Measurements from ENCODE around the gene FTMT.

- TF ChIP-seq POLR2AphosphoS5 (IDR thresholded peaks at IDR 0.05; ENCODE audit: low read depth, low read length) (no peak), POLR2A (IDR thresholded peaks at IDR 0.05; ENCODE audit: low read depth, low read length) (no peak)
These were observed 2.2 kb downstream of the FTMT start for GRCh38 chr5:121853850-121854249.

All from GM12892 (cell line).